Activated naive CD8-positive, alpha-beta T cell treated with anti-CD3 and anti-CD28 coated beads, Interleukin-2, amount 50 U/mL, for 24 hours (primary cell): ENCODE results near the gene NUDT8.

Experiments
- ATAC-seq: fragments of 150-1000 bp; cut with Tn5 transposase; one replicate; pipeline ENCODE4 v1.10.0; 2021
- DNase-seq: peaks from one replicate; pipeline ENCODE4 v3.0.0; 2021
- H3K27ac Mint-ChIP-seq: one replicate; pipeline ENCODE4 v1.8.0; 2021; ENCODE audit warnings: mild to moderate bottlenecking, mixed read lengths
- H3K27me3 Mint-ChIP-seq: one replicate; pipeline ENCODE4 v1.8.0; 2021; ENCODE audit warnings: mixed read lengths
- H3K36me3 Mint-ChIP-seq: one replicate; pipeline ENCODE4 v1.8.0; 2021; ENCODE audit warnings: low read depth, mixed read lengths
- H3K4me1 Mint-ChIP-seq: one replicate; pipeline ENCODE4 v1.8.0; 2021; ENCODE audit warnings: mixed read lengths
- H3K4me3 Mint-ChIP-seq: one replicate; pipeline ENCODE4 v1.8.0; 2021; ENCODE audit warnings: mild to moderate bottlenecking, moderate library complexity, mixed read lengths
- H3K9me3 Mint-ChIP-seq: one replicate; pipeline ENCODE4 v1.8.0; 2021; ENCODE audit warnings: mixed read lengths

Gene NUDT8

GRCh38 chr11:67629386-67630227, at the start of gene NUDT8:
Gene NUDT8, minus strand, starts transcription at chr11:67629937. Its CDS starts 26 bp downstream, at chr11:67629911.
- no peaks in the 10 kb centered on the region for H3K9me3 Mint-ChIP-seq
- DNase-seq (peak; percentile 91), ATAC-seq (peak; percentile 70)
- H3K4me1 Mint-ChIP-seq: peaks cover 5% of the 10 kb centered on the region
- H3K27ac Mint-ChIP-seq: peak within 1 kb of the TSS; percentile 84
- H3K4me3 Mint-ChIP-seq: peak within 1 kb of the TSS; percentile 75
- H3K36me3 Mint-ChIP-seq: peaks cover 5% of the 10 kb centered on the region
- H3K27me3 Mint-ChIP-seq: no peaks in the 10 kb centered on the region

DNA sequence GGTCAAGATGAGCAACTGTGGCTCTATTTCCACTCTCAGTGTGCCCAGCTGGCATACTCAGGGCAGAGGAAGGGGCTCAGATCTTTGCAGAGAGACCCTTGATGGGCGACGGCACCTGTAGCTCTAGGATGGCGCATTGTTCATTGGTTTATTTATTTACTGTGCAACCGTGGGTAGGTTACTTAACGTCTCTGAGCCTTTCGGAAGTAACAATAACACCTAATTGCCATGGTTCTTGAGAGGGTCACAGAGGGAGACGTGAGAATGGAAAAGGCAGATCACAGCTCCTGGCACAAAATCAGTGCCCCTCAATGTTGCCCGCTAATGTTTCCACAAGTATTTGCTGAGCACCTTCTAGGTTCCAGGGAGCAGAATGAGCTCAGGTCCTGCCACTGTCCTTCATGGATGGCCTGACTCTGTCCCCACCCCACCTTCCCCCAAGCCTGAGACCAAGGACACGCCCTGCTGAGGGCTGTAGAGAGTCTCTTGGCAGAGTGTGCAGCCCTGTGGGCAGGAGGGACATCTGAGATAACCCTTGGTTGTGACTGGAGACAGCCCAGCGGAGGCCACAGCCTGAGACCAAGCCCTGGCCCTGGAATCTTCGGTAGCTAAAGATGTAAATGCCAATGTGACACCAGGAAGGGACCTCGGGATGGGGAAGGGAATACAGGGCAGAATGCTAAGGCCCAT, 45.5 kb upstream of the NUDT8 start:
- no peak for ATAC-seq
- no peaks in the 10 kb centered on the region for H3K9me3 Mint-ChIP-seq

GRCh38 chr11:67674442-67674871, 44.7 kb upstream of the NUDT8 start, which contains the start of gene ALDH3B2:
Gene ALDH3B2, minus strand, starts transcription at chr11:67674623. Its CDS starts 7,688 bp downstream, at chr11:67666935.
- no peak within 1 kb of the TSS for H3K4me3 Mint-ChIP-seq
- no peaks in the 10 kb centered on the region for H3K36me3 Mint-ChIP-seq
- ATAC-seq (no peak), DNase-seq (no peak)
- peaks cover 3% of the 10 kb centered on the region for H3K27me3 Mint-ChIP-seq
- no peak within 1 kb of the TSS for H3K27ac Mint-ChIP-seq
- no peaks in the 10 kb centered on the region for H3K4me1 Mint-ChIP-seq
- H3K9me3 Mint-ChIP-seq: no peaks in the 10 kb centered on the region

More for the DNA sequence above, 45.5 kb upstream of the NUDT8 start:
- peaks cover 3% of the 10 kb centered on the region for H3K27me3 Mint-ChIP-seq
- DNase-seq: no peak
- H3K36me3 Mint-ChIP-seq: no peaks in the 10 kb centered on the region
- no peak overlapping the region for H3K27ac Mint-ChIP-seq
- H3K4me3 Mint-ChIP-seq: no peak overlapping the region
- no peaks in the 10 kb centered on the region for H3K4me1 Mint-ChIP-seq

- no peak for DNase-seq
- H3K4me3 Mint-ChIP-seq: no peak overlapping the region
- H3K4me1 Mint-ChIP-seq: no peaks in the 10 kb centered on the region
- H3K36me3 Mint-ChIP-seq: no peaks in the 10 kb centered on the region
- no peak overlapping the region for H3K27ac Mint-ChIP-seq
- no peak for ATAC-seq
- H3K27me3 Mint-ChIP-seq: peaks cover 3% of the 10 kb centered on the region
- H3K9me3 Mint-ChIP-seq: no peaks in the 10 kb centered on the region
Measured at GRCh38 chr11:67673902-67674301, 44.2 kb upstream of the NUDT8 start.

DNA sequence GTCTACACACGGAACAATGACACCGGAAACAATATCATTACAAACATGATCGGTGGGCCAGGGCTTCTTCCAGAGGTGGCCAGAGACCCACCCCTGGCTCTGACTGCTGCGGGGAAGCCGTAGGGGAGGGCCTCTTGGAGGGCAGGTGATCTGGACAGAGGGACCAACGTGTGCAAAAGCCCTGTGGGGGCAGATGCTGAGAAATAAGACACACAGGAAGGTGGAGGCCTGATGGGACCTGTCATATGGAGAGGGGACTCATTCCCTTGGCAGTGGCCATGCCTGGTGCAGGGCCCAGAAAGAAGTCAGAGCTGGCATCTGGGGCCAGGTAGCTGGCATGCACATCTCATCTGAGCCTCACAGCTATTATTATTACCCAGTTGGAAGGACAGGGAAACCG, 43.6 kb upstream of the NUDT8 start:
- no peak for DNase-seq
- Mint-ChIP-seq H3K4me1 (no peaks in the 10 kb centered on the region), H3K4me3 (no peak overlapping the region), H3K27me3 (peaks cover 3% of the 10 kb centered on the region), H3K9me3 (no peaks in the 10 kb centered on the region), H3K27ac (no peak overlapping the region), H3K36me3 (no peaks in the 10 kb centered on the region)
- ATAC-seq: no peak

DNA sequence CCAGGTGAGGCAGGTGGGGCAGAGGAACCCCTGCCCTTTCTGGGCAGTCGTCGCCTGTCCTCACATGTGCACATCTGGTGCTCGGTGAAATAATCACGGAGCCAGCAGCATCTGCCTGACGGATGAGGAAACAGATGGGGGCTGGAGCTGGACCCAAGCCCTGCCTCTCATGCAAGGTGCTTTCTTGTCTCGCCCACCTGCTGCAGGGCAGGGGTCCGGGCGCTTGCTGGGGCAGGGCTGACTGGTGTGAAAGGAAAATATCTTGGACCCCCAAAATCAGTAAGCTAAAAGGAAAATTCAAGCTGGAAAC, 41.4 kb upstream of the NUDT8 start:
- Mint-ChIP-seq H3K9me3 (no peaks in the 10 kb centered on the region), H3K4me1 (no peaks in the 10 kb centered on the region), H3K4me3 (no peak overlapping the region), H3K36me3 (no peaks in the 10 kb centered on the region), H3K27ac (no peak overlapping the region), H3K27me3 (peaks cover 3% of the 10 kb centered on the region)
- DNase-seq (no peak), ATAC-seq (no peak)

DNA sequence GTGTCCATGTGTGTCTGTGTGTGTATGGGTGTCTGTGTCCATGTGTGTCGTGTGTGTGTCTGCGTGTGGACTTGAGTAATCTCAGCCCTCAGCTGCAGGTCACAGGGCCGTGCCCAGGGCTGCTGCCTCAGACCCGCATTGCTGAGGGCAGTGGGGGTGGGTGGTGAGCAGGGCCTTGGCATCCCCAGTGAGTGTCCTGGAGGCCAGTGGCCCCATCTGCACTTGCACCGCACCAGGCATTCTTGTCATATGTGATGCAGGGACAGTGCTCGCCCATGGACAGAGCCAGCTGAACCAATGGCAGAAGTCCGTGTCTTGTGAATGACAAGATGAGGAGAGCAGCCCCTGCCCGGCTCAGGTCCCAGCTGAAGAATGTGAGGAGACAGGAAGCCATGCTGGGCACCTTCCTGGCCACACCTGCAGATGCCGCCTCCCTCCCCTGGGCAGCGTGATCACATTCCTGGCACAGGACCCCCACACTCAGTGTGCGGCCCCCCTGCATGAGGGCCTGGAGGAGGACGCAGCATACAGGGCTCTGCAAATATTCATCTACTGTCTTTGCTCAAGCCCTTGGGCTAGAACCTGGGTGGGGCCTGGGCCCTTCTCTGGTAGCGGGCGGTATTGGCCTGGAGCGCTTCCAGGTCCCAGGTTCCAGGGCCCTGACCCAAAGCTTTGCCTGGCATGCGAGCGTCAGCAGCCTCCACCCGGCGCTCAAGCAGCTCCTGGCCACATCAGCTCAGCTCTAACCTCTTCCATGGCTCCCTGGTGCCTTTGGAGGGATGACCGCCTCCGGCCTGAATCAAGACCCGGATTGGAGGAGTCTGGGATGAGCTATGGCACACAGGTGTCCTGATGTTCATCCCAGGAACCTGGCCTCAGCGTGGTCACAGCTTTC, 40.8 kb upstream of the NUDT8 start:
- DNase-seq: no peak
- peak; percentile 9 for ATAC-seq
- Mint-ChIP-seq H3K4me1 (no peaks in the 10 kb centered on the region), H3K27ac (no peak overlapping the region), H3K27me3 (peaks cover 3% of the 10 kb centered on the region), H3K9me3 (no peaks in the 10 kb centered on the region), H3K4me3 (no peak overlapping the region), H3K36me3 (no peaks in the 10 kb centered on the region)

GRCh38 chr11:67668192-67668551, 38.4 kb upstream of the NUDT8 start:
- Mint-ChIP-seq H3K27ac (no peak overlapping the region), H3K4me3 (no peak overlapping the region), H3K4me1 (no peaks in the 10 kb centered on the region), H3K27me3 (no peaks in the 10 kb centered on the region), H3K9me3 (no peaks in the 10 kb centered on the region), H3K36me3 (no peaks in the 10 kb centered on the region)
- DNase-seq (no peak), ATAC-seq (no peak)

DNA sequence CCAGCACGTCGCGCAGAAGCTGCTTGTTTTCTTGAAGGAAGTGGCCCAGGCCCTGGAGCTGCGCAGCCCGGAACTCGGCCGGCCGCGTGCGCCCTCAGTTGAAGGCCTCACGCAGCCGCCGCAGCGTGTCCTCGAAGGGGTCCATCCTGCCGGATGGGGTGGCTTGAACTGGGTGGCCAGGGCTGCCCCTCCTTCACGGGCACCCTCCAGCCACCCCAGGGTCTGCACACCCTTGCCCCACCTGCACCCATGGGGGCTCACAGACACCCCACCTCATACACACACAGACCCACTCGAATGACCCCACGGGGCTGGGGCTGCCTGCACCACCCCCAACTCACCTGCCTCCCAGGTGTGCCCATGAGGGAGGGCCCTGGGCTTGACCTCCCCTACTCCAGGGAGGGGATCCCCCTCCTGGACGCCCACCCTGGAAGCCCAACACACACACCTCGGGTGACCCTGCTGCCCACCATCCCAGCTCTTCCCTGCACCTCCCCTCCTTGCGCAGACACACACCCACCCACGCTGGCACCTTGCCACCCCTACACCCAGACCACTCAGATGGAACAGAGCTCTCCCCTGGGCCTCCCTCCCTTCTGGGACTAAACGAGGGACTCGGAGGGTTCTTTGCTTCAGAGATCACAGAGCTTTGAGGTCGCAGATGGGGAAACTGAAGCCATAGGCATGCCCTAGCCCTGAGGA, 37.9 kb upstream of the NUDT8 start:
- H3K27ac Mint-ChIP-seq: no peak overlapping the region
- no peaks in the 10 kb centered on the region for H3K27me3 Mint-ChIP-seq
- H3K4me3 Mint-ChIP-seq: no peak overlapping the region
- H3K4me1 Mint-ChIP-seq: no peaks in the 10 kb centered on the region
- ATAC-seq (peak; percentile 12), DNase-seq (no peak)
- no peaks in the 10 kb centered on the region for H3K36me3 Mint-ChIP-seq
- H3K9me3 Mint-ChIP-seq: no peaks in the 10 kb centered on the region

- no peaks in the 10 kb centered on the region for H3K36me3 Mint-ChIP-seq
- no peaks in the 10 kb centered on the region for H3K9me3 Mint-ChIP-seq
- no peaks in the 10 kb centered on the region for H3K4me1 Mint-ChIP-seq
- no peak overlapping the region for H3K4me3 Mint-ChIP-seq
- H3K27ac Mint-ChIP-seq: no peak overlapping the region
- no peaks in the 10 kb centered on the region for H3K27me3 Mint-ChIP-seq
- ATAC-seq: no peak
- DNase-seq: no peak
Measured at GRCh38 chr11:67666676-67667489, 37.1 kb upstream of the NUDT8 start.

DNA sequence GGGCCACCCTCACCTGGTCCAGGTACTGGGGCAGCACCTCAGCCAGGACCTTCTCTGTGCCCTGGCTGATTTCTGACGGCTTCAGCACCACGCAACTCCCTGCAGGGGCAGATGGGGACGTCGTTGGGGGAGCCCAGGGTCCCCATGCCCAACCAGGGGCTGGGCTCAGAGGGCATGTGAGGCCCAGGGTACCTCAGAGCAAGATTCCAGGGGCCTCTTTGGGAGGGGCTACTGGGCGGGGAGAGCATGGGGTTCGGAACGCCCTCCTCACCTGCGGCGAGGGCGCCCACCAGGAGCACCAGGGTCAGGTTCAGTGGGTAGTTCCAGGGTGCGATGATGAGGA, 36.5 kb upstream of the NUDT8 start:
- Mint-ChIP-seq H3K4me1 (no peaks in the 10 kb centered on the region), H3K4me3 (no peak overlapping the region), H3K27me3 (no peaks in the 10 kb centered on the region), H3K9me3 (no peaks in the 10 kb centered on the region), H3K27ac (no peak overlapping the region), H3K36me3 (no peaks in the 10 kb centered on the region)
- DNase-seq: no peak
- ATAC-seq: no peak

DNA sequence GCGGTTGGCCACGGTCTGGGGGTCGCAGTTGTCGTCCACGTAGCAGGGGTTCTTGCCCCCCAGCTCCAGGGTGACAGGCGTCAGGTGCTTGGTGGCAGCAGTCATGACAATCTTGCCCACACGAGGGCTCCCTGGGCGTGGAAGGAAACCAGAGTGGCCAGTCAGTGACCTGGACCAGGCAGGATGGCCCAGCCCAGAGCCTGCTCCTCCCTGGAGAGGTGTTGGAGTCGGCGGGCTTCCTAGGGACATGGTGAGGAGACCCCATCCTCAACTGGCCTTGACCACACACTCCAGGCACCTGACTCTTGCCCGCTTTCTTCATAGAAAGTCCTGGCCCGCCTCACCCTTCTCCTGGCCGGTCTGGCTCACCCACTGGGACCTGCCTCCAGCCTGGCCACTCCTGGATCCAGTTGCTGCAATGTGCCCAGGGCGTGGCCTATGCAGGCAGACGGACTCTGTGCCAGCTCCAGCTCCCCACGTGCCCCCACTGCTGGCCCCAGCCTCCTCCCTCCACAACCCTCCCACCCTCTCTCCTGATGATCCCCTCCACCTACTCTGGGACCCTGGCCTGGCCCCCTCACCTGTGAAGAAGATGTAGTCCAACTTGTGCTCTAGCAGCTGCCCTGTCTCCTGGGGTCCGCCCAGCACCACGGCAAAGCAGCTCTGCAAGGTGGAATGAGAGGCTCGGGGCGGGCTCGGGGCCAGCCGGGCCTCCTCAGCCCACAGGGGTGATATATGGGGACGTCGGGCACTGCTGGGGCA, 36.0 kb upstream of the NUDT8 start:
- H3K4me1 Mint-ChIP-seq: no peaks in the 10 kb centered on the region
- ATAC-seq (no peak), DNase-seq (no peak)
- no peak overlapping the region for H3K4me3 Mint-ChIP-seq
- no peaks in the 10 kb centered on the region for H3K36me3 Mint-ChIP-seq
- H3K27ac Mint-ChIP-seq: no peak overlapping the region
- H3K9me3 Mint-ChIP-seq: no peaks in the 10 kb centered on the region
- no peaks in the 10 kb centered on the region for H3K27me3 Mint-ChIP-seq
